NT2/D1 (cell line): ENCODE results near the gene DUSP22.

Source experiments
- SUZ12 ChIP-seq: IDR thresholded peaks from 2 replicates; pipeline ENCODE4 v1.6.1; 2011; ENCODE audit not compliant: insufficient read length, insufficient read depth; ENCODE audit errors: extremely low read depth
- YY1 ChIP-seq: IDR thresholded peaks from 2 replicates; pipeline ENCODE4 v1.6.1; 2011; ENCODE audit not compliant: insufficient read length, insufficient read depth
- ZNF274 ChIP-seq: IDR thresholded peaks from 2 replicates; pipeline ENCODE4 v1.6.1; 2011; ENCODE audit warnings: mild to moderate bottlenecking, low read depth, low read length

DNA sequence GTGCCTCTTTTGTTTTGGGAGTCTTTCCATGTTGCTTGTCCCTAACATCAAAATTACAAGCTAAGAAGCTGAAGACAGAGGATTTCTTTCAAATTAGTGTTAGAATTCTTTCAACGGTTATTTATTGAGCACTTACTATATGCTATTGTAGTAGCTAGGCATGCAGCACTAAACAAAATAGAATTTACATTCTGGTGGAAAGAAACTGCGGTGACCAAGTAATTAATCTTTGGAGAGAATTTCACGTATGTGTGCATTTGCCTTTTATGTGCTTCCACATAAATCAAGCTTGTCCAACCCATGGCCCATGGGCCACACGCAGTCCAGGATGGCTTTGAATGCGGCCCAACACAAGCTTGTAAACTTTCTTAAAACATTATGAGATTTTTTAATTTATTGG, 33.0 kb upstream of the DUSP22 start:
- TF ChIP-seq ZNF274 (no peak), YY1 (no peak), SUZ12 (no peak)
